ENCODE results near the gene LARGE1.

Gene LARGE1

DNA sequence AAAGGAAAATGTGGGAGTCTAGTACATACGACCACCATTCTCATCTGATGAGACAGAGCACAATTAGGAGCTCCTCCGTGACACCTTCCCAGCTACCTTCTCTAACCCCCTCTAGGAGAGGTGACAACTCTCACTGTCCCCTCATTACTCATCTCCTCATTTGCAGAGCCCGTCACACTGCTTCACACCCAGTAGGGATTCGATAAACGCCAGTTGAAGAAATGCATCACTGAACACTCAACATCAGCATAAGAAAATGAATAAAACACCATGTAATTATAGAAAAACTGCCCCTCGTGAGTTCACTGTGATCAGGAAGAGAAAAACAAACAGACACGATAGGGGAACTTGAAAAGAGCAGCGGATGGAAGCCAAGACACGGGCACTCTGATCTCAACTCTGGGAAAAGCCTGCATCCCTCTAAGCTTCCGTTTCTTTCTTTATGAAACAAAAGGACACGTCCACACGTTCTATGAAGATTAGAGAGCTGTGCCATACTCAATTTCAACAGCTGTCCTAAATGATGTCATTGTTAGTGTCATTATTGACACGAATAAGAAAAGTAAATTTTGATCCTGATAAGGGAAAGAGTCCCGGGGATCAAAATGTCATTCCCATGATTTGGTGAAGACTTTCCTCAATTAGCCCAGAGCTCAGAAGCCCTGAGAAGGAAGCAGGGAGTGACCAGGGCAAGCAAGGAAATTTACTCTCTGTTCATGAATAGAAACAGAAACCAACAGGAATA is 356.9 kb downstream of the LARGE1 start:
- no peak for DNase-seq (ENCODE audit: low spot score)

DNA sequence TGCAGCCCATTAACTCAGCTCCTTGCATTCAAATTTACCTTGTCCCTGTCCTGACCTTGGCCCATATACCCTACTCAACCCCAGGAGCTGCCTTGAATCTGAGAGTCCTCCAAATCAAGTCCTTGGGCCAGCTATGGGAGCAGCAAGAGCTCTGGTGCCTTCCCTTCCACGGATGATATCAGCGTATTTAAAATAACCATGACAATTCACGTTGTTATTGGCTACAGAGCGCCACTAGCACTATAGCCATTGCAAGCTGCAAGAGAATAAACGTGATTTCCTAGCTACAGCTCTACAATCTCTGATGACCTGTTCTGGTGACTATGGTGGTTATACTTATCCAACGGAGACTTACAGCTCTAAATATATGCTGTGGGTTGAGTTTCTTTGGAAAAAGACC is 357.8 kb downstream of the LARGE1 start:
- no peak for DNase-seq (ENCODE audit: low spot score)

DNA sequence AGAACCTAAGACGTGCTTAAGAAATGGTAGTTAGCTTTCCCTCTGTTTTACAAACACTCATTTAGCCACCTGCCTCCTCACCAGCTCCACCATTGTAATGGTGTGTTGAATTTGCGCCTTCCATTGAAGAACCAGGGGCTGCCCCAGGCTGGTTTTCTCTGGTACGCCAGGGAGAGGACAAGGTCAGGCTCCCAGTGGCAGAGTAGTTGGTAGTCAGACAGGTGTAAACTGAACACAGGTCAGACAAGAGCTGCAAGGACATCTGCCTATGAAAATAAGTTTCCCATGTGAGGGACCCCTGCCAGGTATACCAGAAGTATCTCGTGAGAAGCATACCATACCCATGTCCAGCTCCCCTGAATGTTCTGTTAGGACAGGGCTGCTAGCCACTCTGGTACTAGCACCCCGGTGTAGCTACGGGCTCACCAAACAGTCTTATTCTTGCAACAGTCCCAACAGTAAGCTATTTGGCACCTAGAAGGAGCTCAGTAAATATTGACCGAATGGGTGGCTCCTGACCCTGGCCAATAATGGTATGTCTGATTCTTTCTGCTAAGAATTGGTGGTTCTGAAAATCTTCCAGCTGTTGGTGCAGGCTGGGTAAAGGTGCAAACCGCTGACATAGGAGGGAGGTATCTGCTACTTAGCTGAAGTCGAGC is 359.0 kb downstream of the LARGE1 start:
- no peak for DNase-seq (ENCODE audit: low spot score)

GRCh38 chr22:33557836-33558235 is 362.4 kb downstream of the LARGE1 start:
- no peak for DNase-seq (ENCODE audit: low spot score)

DNA sequence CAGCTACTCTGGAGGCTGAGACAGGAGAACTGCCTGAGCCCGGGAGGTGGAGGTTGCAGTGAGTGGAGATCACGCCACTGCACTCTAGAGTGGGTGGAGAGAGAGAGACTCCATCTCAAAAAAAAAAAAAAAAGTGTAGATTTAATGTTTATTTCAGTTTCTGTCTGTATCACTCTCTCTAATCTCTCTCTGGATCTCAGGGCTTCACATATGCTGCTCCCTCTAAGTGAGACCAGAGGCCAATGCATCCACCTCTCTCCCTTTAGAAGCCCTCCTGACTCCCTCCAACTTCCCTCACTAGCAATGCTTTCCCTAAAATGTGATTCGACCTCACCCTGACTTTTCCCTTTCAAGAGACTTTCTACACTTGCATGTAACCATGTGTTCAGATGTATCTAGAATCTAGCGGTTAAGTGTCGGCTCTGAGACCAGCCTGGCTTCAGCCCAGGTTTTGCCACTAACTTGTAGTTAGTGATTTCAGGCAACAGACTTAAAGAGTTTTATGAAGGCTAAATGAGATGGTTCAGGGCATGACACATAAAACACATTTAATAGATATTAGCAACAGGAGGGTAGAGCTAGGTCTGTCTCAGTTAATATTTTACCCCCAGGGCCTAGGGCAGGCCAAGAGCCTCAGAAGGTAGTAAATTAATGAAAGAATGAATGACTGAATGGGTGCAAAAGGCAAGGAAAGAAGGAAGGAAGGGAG is 364.3 kb downstream of the LARGE1 start:
- no peak for DNase-seq (ENCODE audit: low spot score)

DNA sequence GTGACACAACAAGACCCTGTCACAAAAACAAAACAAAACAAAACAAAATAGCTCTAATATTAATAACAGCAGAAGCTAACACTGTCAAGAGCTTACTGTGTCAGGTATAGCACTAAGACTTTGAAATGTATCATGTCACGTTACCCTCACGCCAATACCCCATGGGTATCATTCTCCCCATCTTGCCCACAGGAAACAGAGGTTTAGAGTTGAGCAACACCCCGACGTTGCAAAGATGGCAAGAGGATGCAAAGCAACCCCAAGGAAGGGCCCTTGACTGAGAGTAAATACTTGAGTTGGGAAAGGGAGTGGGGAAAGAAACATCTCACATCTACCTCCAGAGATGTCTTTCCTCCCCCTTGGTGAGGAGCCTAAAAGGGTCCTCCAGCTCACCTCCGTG is 366.8 kb downstream of the LARGE1 start:
- DNase-seq (ENCODE audit: low spot score), result no peak

DNA sequence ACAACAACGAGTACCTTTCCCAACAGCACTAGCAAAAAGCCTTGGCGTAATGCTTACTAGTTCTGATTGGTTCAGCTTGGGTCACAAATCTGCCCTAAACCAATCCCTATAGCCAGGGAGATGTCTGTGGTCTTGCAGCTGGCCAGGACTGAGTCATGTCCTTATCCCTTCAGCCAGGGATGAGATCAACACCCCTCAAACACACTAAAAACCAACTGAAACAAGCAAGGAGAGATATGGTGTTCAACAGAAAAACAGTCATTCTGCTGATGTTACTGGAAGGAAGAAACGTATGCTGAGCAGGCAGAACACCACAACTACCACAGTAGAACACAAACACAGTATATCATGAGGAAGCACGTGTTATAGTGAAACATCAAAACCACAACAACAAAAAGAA is 375.6 kb downstream of the LARGE1 start:
- no peak for DNase-seq (ENCODE audit: low spot score)

GRCh38 chr22:33542722-33543121 is 377.6 kb downstream of the LARGE1 start:
- DNase-seq (ENCODE audit: low spot score), result no peak

DNA sequence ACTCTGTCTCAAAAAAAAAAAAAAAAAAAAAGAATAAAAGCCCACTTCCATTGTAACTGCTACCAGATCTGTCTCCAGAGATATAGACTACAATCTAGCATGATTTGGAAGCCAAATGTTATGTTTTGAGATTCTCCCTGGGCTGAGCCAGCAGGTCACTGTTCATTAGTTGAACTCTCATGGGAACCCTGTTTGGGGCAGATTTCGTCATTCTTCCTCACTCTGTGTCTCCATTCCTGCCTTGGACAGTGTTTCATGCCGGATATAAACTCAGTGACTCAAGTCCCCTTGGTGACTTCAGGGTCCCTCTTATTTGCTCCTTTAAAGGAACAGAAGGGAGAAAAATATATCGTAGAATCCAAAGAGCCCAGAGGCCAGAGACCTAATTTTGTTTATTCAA is 378.1 kb downstream of the LARGE1 start:
- DNase-seq (ENCODE audit: low spot score), result no peak

DNA sequence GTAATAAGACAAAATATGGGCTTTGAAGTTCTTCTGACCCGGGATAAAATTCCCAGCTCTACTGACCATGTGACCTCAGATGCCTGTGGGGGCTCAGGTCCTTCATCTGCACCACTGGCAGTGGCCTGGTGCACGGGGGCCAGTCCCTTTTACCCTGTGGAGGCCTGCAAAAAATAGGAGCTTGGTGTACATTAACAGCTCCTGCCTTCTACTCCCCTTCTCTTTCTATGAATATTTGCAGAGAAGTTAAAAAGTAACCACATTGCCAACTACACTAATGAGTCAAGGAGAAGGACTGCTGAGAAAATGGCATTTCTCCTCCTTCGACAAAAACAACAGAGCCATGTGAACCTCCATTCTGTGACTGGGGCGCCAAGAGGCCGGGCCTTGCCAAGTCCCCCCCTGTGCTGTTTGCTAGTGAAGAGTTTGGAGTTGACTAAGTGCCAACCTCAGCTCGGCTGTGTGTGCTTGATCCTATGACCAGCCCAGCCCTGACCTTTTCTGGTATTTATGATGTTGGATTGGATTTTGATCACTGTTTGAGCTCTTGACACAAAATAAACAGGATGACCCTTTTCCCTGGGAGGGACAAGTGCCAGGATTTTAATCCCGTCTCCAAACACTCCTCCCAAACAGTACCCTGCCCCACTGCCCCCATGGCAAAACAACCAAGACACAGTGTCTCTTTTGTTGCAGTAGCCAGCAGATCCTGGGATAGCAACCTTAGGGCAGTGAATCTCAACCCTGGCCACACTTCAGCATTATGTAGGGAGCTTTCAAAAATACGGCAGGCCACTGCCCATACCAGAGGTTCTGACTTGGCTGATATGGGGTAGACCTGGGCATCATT is 380.1 kb downstream of the LARGE1 start:
- DNase-seq (ENCODE audit: low spot score), result no peak

DNA sequence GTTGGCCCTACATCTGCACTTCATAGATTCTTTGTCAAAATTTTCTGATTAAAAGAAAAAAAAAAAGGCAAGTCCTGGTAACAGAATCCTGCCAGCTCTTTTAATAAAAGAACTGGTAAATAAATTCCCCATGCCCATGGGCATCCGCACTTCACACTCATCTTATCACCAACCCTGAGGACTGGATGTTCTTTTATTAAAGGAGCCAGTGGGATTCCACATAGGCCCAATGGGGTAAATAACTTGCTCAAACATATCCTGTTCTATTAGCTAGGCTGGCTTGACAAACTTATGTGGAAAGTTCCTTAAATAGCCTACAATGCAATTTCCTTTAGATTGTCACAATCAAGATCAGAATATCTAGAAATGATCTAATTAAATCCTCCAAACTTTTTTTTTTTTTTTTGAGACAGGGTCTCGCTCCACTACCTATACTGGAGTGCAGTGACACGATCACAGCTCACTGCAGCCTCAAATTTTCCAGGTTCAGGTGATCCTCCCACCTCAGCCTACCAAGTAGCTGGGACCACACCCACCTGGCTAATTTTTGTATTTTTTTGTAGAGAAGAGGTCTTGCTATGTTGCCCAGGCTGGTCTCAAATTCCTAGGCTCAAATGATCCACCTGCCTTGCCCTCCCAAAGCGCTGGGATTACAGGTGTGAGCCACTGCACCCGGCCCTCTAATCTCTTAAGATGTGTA is 380.9 kb downstream of the LARGE1 start:
- DNase-seq (ENCODE audit: low spot score), result no peak

- no peak for DNase-seq (ENCODE audit: low spot score)
Measured at GRCh38 chr22:33538277-33538885, 381.9 kb downstream of the LARGE1 start.

DNA sequence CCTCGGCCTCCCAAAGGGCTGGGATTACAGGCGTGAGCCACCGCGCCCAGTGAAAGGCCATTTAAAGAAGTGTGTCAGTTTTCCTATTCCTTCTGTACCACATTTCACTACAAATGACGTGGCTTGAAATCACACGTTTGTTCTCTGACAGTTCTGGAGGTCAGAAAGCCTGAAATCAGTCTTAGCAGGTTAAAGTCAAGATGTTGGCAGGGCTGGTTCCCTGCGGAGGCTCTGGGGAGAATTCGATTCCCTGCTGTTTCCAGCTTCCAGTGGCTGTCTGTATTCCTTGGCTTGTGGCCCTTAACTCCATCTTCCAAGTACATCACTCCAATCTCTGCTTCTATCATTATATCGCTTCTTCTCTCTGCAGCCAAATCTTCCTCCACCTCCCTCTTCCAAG is 383.2 kb downstream of the LARGE1 start:
- no peak for DNase-seq (ENCODE audit: low spot score)

DNA sequence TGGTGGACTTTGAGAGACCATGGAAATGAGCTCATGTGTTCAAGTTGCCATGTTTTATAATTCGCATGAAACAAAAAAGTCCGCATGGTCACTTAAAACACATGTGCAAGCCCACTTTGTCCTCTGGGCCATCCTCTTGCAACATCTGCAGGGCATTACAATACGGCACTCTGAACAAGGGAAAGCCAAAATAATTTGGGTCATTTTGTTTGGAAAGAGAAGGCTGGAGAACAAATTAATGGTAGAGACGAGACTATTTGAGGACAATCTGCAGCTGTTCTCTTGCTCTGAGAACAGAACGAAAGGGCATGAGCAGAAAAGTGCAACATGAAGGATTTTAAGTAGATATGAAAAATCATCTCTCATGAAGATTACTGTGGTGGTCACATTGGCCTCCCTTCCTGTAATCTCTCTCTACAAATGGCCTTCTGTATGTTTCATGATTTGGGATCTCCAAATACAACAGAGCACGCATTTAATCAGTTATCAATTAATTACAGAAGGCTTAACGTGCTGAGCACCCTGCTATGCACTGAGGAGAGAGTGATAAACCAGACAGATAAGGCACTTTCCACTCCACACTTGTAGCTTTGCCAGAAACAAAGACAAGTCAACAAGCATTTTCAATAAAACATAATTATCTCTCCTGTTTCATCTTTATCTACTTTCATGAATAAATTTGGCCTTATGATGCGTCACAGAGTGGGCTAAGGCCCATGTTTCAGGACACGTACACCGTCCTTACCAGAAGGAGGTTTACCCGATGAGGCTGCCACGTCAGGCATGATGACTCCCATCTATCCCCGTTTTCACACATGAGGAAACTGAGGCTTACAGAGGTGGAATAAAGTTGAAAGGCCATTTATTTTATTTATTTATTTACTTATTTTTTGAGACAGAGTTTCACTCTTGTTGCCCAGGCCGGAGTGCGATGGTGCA is 384.1 kb downstream of the LARGE1 start:
- DNase-seq (ENCODE audit: low spot score), result no peak

GRCh38 chr22:33529424-33530113 is 390.7 kb downstream of the LARGE1 start:
- DNase-seq (ENCODE audit: low spot score), result no peak

GRCh38 chr22:33528183-33528582 is 392.1 kb downstream of the LARGE1 start:
- DNase-seq (ENCODE audit: low spot score), result no peak

DNA sequence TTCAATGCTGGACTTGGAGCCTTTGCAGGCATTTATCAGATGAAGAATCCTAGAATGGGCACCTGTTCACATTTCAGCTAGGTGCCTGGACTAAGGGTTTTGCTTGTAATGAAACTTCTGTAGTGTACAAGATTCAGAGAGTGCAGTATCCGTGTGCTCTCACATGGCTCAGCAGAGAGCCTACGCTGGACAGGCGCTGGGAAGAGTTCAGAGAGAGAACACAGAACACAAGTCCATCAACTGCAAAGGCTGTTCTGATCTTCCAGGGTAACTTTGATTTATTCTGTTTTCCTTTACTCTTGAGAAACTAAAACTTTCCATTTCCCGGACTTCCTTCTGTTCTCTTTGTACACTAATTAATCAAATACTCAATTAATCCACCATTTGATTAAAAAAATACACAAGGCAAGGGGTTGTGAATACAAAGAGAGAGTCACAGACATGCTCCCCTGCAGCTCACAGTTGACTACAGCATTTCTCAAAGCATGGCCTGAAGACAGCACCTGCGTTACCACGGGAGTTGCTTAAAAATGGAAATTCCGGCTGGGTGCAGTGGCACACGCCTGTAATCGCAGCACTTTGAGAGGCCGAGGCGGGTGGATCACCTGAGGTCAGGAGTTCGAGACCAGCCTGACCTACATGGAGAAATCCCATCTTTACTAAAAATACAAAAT is 393.7 kb downstream of the LARGE1 start:
- DNase-seq (ENCODE audit: low spot score), result no peak

DNA sequence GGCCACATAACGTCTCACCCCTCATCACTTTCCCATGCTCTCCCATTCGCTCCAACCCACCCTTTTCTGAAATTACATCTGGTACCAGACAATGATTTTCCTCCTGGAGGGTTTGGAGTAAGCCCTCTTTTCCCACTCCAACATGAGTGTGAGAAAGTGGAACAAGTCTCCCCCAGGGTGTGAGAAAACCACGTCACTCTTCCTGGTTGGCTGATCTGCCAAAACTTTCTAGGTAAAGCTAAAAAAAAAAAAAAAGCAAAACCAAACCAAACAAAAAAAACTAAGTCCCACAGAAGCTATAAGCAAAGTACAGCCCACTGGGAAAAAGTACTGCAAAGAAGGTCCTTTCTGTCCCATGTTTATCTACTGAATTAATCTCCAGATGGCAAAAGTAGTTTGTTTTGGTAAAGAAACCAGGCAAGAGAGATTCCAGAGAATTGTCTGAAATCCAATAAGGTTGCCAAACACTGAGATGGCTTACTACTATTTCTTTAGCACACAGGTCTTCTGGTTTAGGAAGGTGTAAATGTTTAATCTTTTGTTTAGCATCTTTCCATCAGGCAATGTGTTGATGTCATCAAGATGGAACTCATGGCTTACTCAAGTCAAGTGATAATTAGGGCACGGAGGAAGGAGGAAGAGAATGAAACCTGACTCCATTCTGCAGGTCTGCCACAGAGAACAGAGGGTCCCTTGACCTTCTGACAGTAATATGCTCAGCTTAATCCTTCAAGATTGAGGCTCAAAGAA is 395.6 kb downstream of the LARGE1 start:
- DNase-seq (ENCODE audit: low spot score), result no peak

Data from left forelimb (tissue), 1 donor.